Naive thymus-derived CD4-positive, alpha-beta T cell (primary cell): ENCODE results near the gene CASQ1. TPM values are rescaled to one million over a fixed set of nuclear protein-coding genes. Genes with fewer than 3 reads are reported as not detected.

Experiments
- ATAC-seq: fragments of 150-1000 bp; cut with Tn5 transposase; 2 replicates; pipeline ENCODE4 v1.10.0; 2021; ENCODE audit warnings: mild to moderate bottlenecking, moderate library complexity
- CTCF ChIA-PET: fragments of 350-600 bp; sonication (Branson Sonifier 250); formaldehyde crosslinking; loops from one replicate; lab custom pipeline; 2021; ENCODE audit warnings: antibody characterized with exemption; lab: Charles Lee
- POLR2A ChIA-PET: fragments of 350-600 bp; sonication (Branson Sonifier 250); formaldehyde crosslinking; loops from one replicate; lab custom pipeline; 2021; ENCODE audit warnings: antibody characterized with exemption, inconsistent platforms; lab: Charles Lee
- DNase-seq, 9 donors: peaks; one replicate each; pipeline versions ENCODE4 v3.0.0 to v3.0.0-alpha.2; 2020 to 2022; ENCODE audit warnings: mixed read lengths in 1 of 9
- H3K27ac ChIP-seq: one replicate; pipeline ENCODE4 v1.7.0; 2013; ENCODE audit warnings: mild to moderate bottlenecking, low read depth, low read length, moderate library complexity
- H3K27me3 ChIP-seq, 2 donors: one replicate each; pipeline ENCODE4 v1.7.0; 2013; ENCODE audit warnings: low read length in 2 of 2, mild to moderate bottlenecking in 2 of 2, moderate library complexity in 2 of 2; ENCODE audit not compliant: control insufficient read depth in 2 of 2, insufficient read depth in 2 of 2
- H3K36me3 ChIP-seq, 3 experiments: 1 replicate in 2 of 3; 2 replicates in 1 of 3; pipeline ENCODE4 v1.7.0; 2013; ENCODE audit warnings: low read length in 3 of 3, mild to moderate bottlenecking in 3 of 3, moderate library complexity in 1 of 3; ENCODE audit not compliant: insufficient read depth in 3 of 3, control insufficient read depth in 2 of 3
- H3K4me1 ChIP-seq, 2 donors: one replicate each; pipeline ENCODE4 v1.7.0; 2013; ENCODE audit warnings: low read length in 2 of 2, mild to moderate bottlenecking in 2 of 2, moderate library complexity in 1 of 2; ENCODE audit not compliant: control insufficient read depth in 2 of 2, insufficient read depth in 2 of 2
- H3K4me3 ChIP-seq: 2 replicates; pipeline ENCODE4 v1.7.0; 2013; ENCODE audit warnings: mild to moderate bottlenecking, low read length
- H3K9me3 ChIP-seq, 3 experiments: 1 replicate in 2 of 3; 2 replicates in 1 of 3; pipeline ENCODE4 v1.7.0; 2013; ENCODE audit warnings: low read length in 3 of 3; ENCODE audit not compliant: control insufficient read depth in 2 of 3
- H3K27ac Mint-ChIP-seq, 9 donors: one replicate each; pipeline ENCODE4 v1.8.0; 2020 to 2022; ENCODE audit warnings: mixed read lengths in 9 of 9, mild to moderate bottlenecking in 8 of 9, moderate library complexity in 5 of 9, inconsistent platforms in 2 of 9
- H3K27me3 Mint-ChIP-seq, 5 donors: one replicate each; pipeline ENCODE4 v1.8.0; 2021 to 2022; ENCODE audit warnings: mixed read lengths in 5 of 5, mild to moderate bottlenecking in 1 of 5
- H3K36me3 Mint-ChIP-seq, 5 donors: one replicate each; pipeline ENCODE4 v1.8.0; 2020 to 2022; ENCODE audit warnings: mixed read lengths in 5 of 5, mild to moderate bottlenecking in 3 of 5, inconsistent platforms in 1 of 5
- H3K4me1 Mint-ChIP-seq, 7 donors: one replicate each; pipeline ENCODE4 v1.8.0; 2020 to 2022; ENCODE audit warnings: mixed read lengths in 7 of 7, mild to moderate bottlenecking in 3 of 7, inconsistent platforms in 1 of 7
- H3K4me3 Mint-ChIP-seq, 10 donors: one replicate each; pipeline ENCODE4 v1.8.0; 2020 to 2022; ENCODE audit warnings: mild to moderate bottlenecking in 10 of 10, mixed read lengths in 10 of 10, moderate library complexity in 6 of 10, inconsistent platforms in 2 of 10
- H3K9me3 Mint-ChIP-seq, 11 donors: one replicate each; pipeline ENCODE4 v1.8.0; 2020 to 2022; ENCODE audit warnings: mixed read lengths in 11 of 11, mild to moderate bottlenecking in 4 of 11, inconsistent platforms in 1 of 11, moderate library complexity in 1 of 11
- intact Hi-C, 2 donors: fragments of 100-400 bp; cut with micrococcal nuclease; formaldehyde crosslinking; loops; one replicate each; pipeline ENCODE4 v1.15.1; 2023
- polyA plus RNA-seq, 2 donors: library from polyadenylated mRNA; unstranded; fragments of 300-500 nt; fragmentation: Illumina TruSeq; gene quantifications; one replicate each; pipeline ENCODE4 v1.2.3, GENCODE V29; 2021
- total RNA-seq, 6 experiments: library from RNA in 5 of 6; stranded (reverse) in 5 of 6; gene quantifications; 1 replicate in 5 of 6; 2 replicates in 1 of 6; pipeline ENCODE4 v1.2.3 and lab custom pipeline; 2021 to 2026

The CASQ1 gene
- total and polyA plus RNA-seq, 7 experiments from 2014 or later, result 1.1 TPM; not detected in 6

DNA sequence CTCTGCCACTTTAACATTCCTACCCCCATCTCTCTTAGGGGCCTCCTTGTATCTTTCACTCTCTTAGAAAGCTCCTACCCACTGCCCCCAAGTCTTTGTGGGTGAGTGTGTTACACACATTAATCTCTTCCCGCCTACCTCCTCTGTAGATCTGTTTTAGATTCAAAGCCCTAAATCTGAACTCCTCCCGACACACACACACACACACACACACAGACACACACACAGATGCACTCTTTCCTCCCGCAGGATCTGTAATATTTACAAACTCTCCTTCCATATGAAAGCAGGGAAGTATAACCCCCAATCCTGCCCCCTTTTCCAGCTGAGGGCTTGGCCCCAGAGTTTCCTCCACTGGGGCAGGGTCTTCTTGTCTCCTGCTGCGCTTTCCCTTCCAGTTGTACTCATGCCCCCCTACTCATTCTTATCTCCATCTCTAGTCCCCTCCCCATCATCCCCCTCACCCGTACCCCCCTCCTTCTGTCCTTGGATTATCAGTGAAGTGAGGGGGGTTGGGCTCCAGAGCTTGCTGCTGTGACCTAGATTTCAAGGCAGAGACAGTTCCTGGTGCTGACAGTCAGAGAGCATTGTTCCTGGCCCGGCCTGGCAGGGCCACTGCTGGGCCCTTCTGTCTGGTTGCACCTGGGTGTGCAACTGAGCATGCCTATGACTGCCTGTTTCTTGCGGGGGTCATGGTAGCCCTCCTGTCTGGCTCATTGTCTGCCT is 19.1 kb downstream of the CASQ1 start:
- no peaks in the 10 kb centered on the region for H3K9me3 Mint-ChIP-seq
- DNase-seq, result no peak
- Histone ChIP-seq H3K4me1 (peaks cover 12% of the 10 kb centered on the region in 2 donors), H3K27me3 (no peaks in the 10 kb centered on the region), H3K4me3 (no peak overlapping the region), H3K36me3 (peaks cover 0 to 46% (median 2%) of the 10 kb centered on the region in 3 experiments), H3K27ac (no peak overlapping the region), H3K9me3 (no peaks in the 10 kb centered on the region)
- CTCF ChIA-PET, result no interaction called here
- H3K4me1 Mint-ChIP-seq, result peaks cover 28 to 49% (median 31%) of the 10 kb centered on the region in 7 donors
- ATAC-seq, result no peak
- no peaks in the 10 kb centered on the region for H3K27me3 Mint-ChIP-seq
- peaks cover 0 to 20% (median 5%) of the 10 kb centered on the region in 5 donors for H3K36me3 Mint-ChIP-seq
- POLR2A ChIA-PET, result interaction anchor here (0.5 to 1.5 kb wide), 3 partner anchors 10 to 25 kb away, joined by 3 to 4 read pairs (median 3); no protein-coding TSS in a partner anchor
- intact Hi-C loops, result loop anchor here in 1 of 2 donors (5.0 kb wide), 1 partner anchor 78 kb away; the partner anchor contains the start of gene PEX19
- no peak overlapping the region for H3K4me3 Mint-ChIP-seq
- H3K27ac Mint-ChIP-seq, result peak overlapping the region; percentile 11 to 63 (median 29)

- Histone ChIP-seq H3K9me3 (no peaks in the 10 kb centered on the region), H3K36me3 (peaks cover 4 to 56% (median 13%) of the 10 kb centered on the region in 3 experiments), H3K4me3 (no peak overlapping the region), H3K27ac (no peak overlapping the region), H3K27me3 (no peaks in the 10 kb centered on the region), H3K4me1 (peaks cover 7 to 8% of the 10 kb centered on the region in 2 donors)
- ChIA-PET POLR2A (interaction anchor here (1.2 kb wide), 1 partner anchor 10 kb away, joined by 4 read pairs; no protein-coding TSS in a partner anchor), CTCF (interaction anchor here (0.7 kb wide), 1 partner anchor 17 kb away, joined by 4 read pairs; no protein-coding TSS in a partner anchor)
- peaks cover 0 to 21% (median 8%) of the 10 kb centered on the region in 5 donors for H3K36me3 Mint-ChIP-seq
- no peaks in the 10 kb centered on the region for H3K27me3 Mint-ChIP-seq
- no peak overlapping the region for H3K4me3 Mint-ChIP-seq
- no peaks in the 10 kb centered on the region for H3K9me3 Mint-ChIP-seq
- no peak for DNase-seq
- peaks cover 23 to 44% (median 31%) of the 10 kb centered on the region in 7 donors for H3K4me1 Mint-ChIP-seq
- intact Hi-C loops, result no loop called here
- no peak for ATAC-seq
- H3K27ac Mint-ChIP-seq, result peak overlapping the region in 2 of 9 donors; percentile 16 to 19
Measured at GRCh38 chr1:160210561-160210960, 20.2 kb downstream of the CASQ1 start.

DNA sequence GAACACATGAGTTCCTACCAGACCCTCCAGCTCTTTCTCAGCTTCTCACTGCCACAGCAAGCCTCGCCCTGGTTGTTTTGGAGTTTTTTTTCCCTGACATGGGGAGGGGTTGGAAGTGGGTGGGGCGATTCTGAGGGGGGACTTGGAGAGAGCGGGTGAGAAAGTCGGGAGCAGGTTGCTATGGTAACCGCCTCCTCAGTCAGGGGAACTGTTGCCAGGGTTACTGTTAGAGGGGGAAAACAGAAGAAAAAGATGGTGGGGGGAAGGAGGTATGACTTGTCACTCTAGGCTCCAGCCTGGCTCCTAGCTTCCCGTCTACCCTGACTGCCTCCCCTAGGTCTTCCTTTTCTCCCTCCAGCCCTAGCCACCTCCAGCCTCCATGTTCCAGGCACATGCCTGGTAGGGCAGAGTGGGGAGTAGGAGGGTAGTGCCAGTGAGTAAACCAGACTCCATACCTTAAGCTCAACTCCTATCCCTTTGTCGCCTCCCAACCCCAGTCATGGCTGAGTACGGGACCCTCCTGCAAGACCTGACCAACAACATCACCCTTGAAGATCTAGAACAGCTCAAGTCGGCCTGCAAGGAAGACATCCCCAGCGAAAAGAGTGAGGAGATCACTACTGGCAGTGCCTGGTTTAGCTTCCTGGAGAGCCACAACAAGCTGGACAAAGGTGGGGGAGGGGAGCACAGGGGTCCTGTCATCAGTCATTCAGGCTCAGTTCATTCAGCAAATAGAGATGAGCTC is 20.8 kb downstream of the CASQ1 start:
- intact Hi-C loops, result no loop called here
- no peaks in the 10 kb centered on the region for H3K9me3 ChIP-seq
- ChIA-PET POLR2A (no interaction called here), CTCF (interaction anchor here (0.6 to 1.2 kb wide), 2 partner anchors 14 to 80 kb away, joined by 3 read pairs; no protein-coding TSS in a partner anchor)
- peaks cover 2 to 6% of the 10 kb centered on the region in 2 donors for H3K4me1 ChIP-seq
- no peak overlapping the region for H3K4me3 ChIP-seq
- ATAC-seq, result no peak
- H3K27ac ChIP-seq, result no peak overlapping the region
- H3K27me3 ChIP-seq, result no peaks in the 10 kb centered on the region
- Mint-ChIP-seq H3K27me3 (no peaks in the 10 kb centered on the region), H3K36me3 (peaks cover 4 to 21% (median 8%) of the 10 kb centered on the region in 5 donors), H3K9me3 (no peaks in the 10 kb centered on the region), H3K4me1 (peaks cover 20 to 40% (median 29%) of the 10 kb centered on the region in 7 donors), H3K4me3 (no peak overlapping the region), H3K27ac (peak overlapping the region in 1 of 9 donors; percentile 20)
- peaks cover 4 to 63% (median 13%) of the 10 kb centered on the region in 3 experiments for H3K36me3 ChIP-seq
- no peak for DNase-seq

DNA sequence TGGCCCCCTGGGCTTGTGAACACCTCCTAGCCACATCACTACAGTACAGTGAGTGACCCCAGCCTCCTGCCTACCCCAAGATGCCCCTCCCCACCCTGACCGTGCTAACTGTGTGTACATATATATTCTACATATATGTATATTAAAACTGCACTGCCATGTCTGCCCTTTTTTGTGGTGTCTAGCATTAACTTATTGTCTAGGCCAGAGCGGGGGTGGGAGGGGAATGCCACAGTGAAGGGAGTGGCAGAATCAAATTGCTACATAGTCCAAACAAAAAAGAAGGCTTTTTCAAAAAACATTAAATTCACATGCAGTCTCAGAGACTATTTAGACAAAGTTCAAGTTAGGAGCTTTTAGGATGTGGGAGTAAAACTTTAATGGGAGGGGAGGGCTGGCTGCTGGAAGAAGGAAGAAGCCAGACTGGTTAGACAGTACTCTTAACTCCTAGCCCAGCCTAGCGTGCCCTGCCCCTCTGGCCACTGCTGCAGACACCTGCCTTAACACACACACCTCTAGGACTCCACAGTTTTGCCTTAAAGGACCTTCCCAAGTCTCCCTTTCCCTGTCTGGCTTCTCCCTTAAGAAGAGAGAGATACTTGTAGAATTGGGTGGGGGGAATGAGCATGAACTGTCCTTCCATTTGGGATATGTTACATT is 24.2 kb downstream of the CASQ1 start:
- H3K4me3 ChIP-seq, result no peak overlapping the region
- CTCF ChIA-PET, result no interaction called here
- no peaks in the 10 kb centered on the region for H3K27me3 ChIP-seq
- H3K4me1 ChIP-seq, result peaks cover 0 to 4% of the 10 kb centered on the region in 2 donors
- no peak for ATAC-seq
- no peak for DNase-seq
- POLR2A ChIA-PET, result no interaction called here
- peaks cover 0 to 14% (median 7%) of the 10 kb centered on the region in 7 donors for H3K4me1 Mint-ChIP-seq
- no peak overlapping the region for H3K4me3 Mint-ChIP-seq
- intact Hi-C loops, result no loop called here
- H3K9me3 Mint-ChIP-seq, result no peaks in the 10 kb centered on the region
- H3K36me3 ChIP-seq, result peaks cover 9 to 94% (median 26%) of the 10 kb centered on the region in 3 experiments
- peaks cover 4 to 34% (median 8%) of the 10 kb centered on the region in 5 donors for H3K36me3 Mint-ChIP-seq
- peak overlapping the region in 6 of 9 donors; percentile 4 to 71 (median 23) for H3K27ac Mint-ChIP-seq
- H3K9me3 ChIP-seq, result no peaks in the 10 kb centered on the region
- H3K27me3 Mint-ChIP-seq, result no peaks in the 10 kb centered on the region
- peak overlapping the region; percentile 16 for H3K27ac ChIP-seq

- POLR2A ChIA-PET, result no interaction called here
- peaks cover 14 to 93% (median 33%) of the 10 kb centered on the region in 3 experiments for H3K36me3 ChIP-seq
- peaks cover 0 to 5% (median 0%) of the 10 kb centered on the region in 7 donors for H3K4me1 Mint-ChIP-seq
Measured at GRCh38 chr1:160216301-160216700, 25.9 kb downstream of the CASQ1 start.

DNA sequence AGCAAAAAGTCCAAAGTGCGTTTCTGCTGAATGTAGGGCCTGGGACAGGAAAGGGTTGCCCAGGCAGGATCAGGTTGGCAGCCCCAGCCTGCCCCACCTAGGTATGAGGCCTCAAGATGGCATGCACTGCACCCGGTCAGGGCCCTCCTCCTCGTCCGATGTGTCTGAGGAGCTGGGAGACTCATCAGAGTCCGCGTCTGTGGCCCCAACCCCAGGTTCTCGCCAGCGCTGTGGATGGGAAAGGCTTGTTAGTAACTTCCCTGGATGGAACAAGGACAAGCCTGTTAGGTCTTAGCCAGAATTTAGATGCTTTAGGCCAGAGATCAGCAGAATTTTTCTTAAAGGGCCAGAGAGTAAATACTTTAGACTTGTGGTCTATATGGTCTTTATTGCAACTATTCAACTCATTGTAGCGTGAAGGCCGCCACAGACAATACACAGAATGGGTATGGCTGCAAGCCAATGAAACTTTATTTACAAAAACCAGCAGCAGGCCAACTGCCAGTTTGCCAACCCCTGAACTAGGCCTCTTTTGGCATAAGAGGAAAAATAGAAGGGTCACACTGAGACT is 27.2 kb downstream of the CASQ1 start:
- Histone ChIP-seq H3K27me3 (no peaks in the 10 kb centered on the region), H3K4me1 (no peaks in the 10 kb centered on the region), H3K9me3 (no peaks in the 10 kb centered on the region), H3K4me3 (no peak overlapping the region), H3K36me3 (peaks cover 17 to 96% (median 44%) of the 10 kb centered on the region in 3 experiments), H3K27ac (no peak overlapping the region)
- Mint-ChIP-seq H3K27me3 (no peaks in the 10 kb centered on the region), H3K4me1 (peaks cover 0 to 2% (median 0%) of the 10 kb centered on the region in 7 donors), H3K4me3 (no peak overlapping the region), H3K27ac (peak overlapping the region in 6 of 9 donors; percentile 9 to 62 (median 42)), H3K9me3 (no peaks in the 10 kb centered on the region), H3K36me3 (peaks cover 4 to 52% (median 8%) of the 10 kb centered on the region in 5 donors)
- DNase-seq (no peak), ATAC-seq (no peak)
- intact Hi-C loops, result loop anchor here in 1 of 2 donors (2.0 kb wide), 1 partner anchor 25 kb away; no protein-coding TSS in a partner anchor
- ChIA-PET CTCF (no interaction called here), POLR2A (interaction anchor here (1.3 kb wide), 1 partner anchor 12 kb away, joined by 3 read pairs; the partner anchor contains the start of gene PEA15)

More at GRCh38 chr1:160216301-160216700, 25.9 kb downstream of the CASQ1 start:
- peaks cover 4 to 48% (median 8%) of the 10 kb centered on the region in 5 donors for H3K36me3 Mint-ChIP-seq
- intact Hi-C loops, result no loop called here
- ATAC-seq (no peak), DNase-seq (no peak)
- no peaks in the 10 kb centered on the region for H3K9me3 Mint-ChIP-seq
- H3K27me3 Mint-ChIP-seq, result no peaks in the 10 kb centered on the region
- no peaks in the 10 kb centered on the region for H3K27me3 ChIP-seq
- no peaks in the 10 kb centered on the region for H3K4me1 ChIP-seq
- H3K27ac ChIP-seq, result no peak overlapping the region
- H3K27ac Mint-ChIP-seq, result peak overlapping the region in 3 of 9 donors; percentile 3 to 83 (median 55)
- H3K4me3 ChIP-seq, result no peak overlapping the region
- CTCF ChIA-PET, result no interaction called here
- H3K9me3 ChIP-seq, result no peaks in the 10 kb centered on the region
- H3K4me3 Mint-ChIP-seq, result no peak overlapping the region
